GM21360 (cell line): Measurements from ENCODE around the gene OTUD3.
"Not testable (repeated sequence)": the region's sequence is repeated elsewhere in the genome, so short reads cannot be mapped to it uniquely, and the experiment has no call there.

ENCODE experiments used
- ATAC-seq: cut with Tn5 transposase; IDR thresholded peaks from one replicate; pipeline ENCODE4 v1.9.1; 2021; ENCODE audit warnings: mild to moderate bottlenecking, moderate library complexity; ENCODE audit not compliant: unreplicated experiment

The OTUD3 gene

GRCh38 chr1:19868575-19868974 is 13.6 kb upstream of the OTUD3 start:
- ATAC-seq: not testable (repeated sequence)

GRCh38 chr1:19869453-19869852 is 12.7 kb upstream of the OTUD3 start:
- ATAC-seq: not testable (repeated sequence)

GRCh38 chr1:19869929-19870328 is 12.3 kb upstream of the OTUD3 start:
- no peak for ATAC-seq

- ATAC-seq: no peak
These were observed 10.0 kb upstream of the OTUD3 start for GRCh38 chr1:19872190-19872589.

- no peak for ATAC-seq
These were observed 4.9 kb upstream of the OTUD3 start for GRCh38 chr1:19877181-19877750.

GRCh38 chr1:19877821-19878636 is 4.2 kb upstream of the OTUD3 start:
- no peak for ATAC-seq

- no peak for ATAC-seq
These were observed 3.6 kb upstream of the OTUD3 start for GRCh38 chr1:19878637-19878985.

GRCh38 chr1:19879227-19879626 is 3.0 kb upstream of the OTUD3 start:
- ATAC-seq: no peak

GRCh38 chr1:19879661-19880060 is 2.5 kb upstream of the OTUD3 start:
- no peak for ATAC-seq

- ATAC-seq: not testable (repeated sequence)
These were observed 1.4 kb upstream of the OTUD3 start for GRCh38 chr1:19880841-19881240.

GRCh38 chr1:19884312-19884711 is 2.1 kb downstream of the OTUD3 start:
- ATAC-seq: no peak

GRCh38 chr1:19885821-19886220 is 3.6 kb downstream of the OTUD3 start:
- ATAC-seq: no peak

GRCh38 chr1:19888112-19888511 is 5.9 kb downstream of the OTUD3 start:
- no peak for ATAC-seq

- ATAC-seq: no peak
These were observed 7.5 kb downstream of the OTUD3 start for GRCh38 chr1:19889656-19890055.

GRCh38 chr1:19892129-19892528 is 9.9 kb downstream of the OTUD3 start:
- no peak for ATAC-seq

- ATAC-seq: no peak
These were observed 10.5 kb downstream of the OTUD3 start for GRCh38 chr1:19892628-19893168.

- no peak for ATAC-seq
These were observed 11.5 kb downstream of the OTUD3 start for GRCh38 chr1:19893687-19894086.

GRCh38 chr1:19894218-19894617 is 12.0 kb downstream of the OTUD3 start:
- ATAC-seq: no peak

- no peak for ATAC-seq
These were observed 19.5 kb downstream of the OTUD3 start for GRCh38 chr1:19901653-19902052.

- no peak for ATAC-seq
These were observed 21.4 kb downstream of the OTUD3 start for GRCh38 chr1:19903621-19904020.

GRCh38 chr1:19907456-19907855 is 25.3 kb downstream of the OTUD3 start:
- no peak for ATAC-seq

- ATAC-seq: no peak
These were observed 27.2 kb downstream of the OTUD3 start for GRCh38 chr1:19909392-19909791.
